LoVo (cell line): ENCODE data around the gene TBX15.

Experiments used
- DNase-seq: peaks from one replicate; pipeline ENCODE4 v3.0.0-alpha.2; 2016; ENCODE audit warnings: low spot score

TBX15 gene

GRCh38 chr1:118890851-118891384 is 97.2 kb downstream of the TBX15 start:
- no peak for DNase-seq

- DNase-seq: no peak
These were observed 103.2 kb downstream of the TBX15 start for GRCh38 chr1:118884946-118885345.

- DNase-seq: no peak
These were observed 106.4 kb downstream of the TBX15 start for GRCh38 chr1:118881751-118882150.

GRCh38 chr1:118878661-118879060 is 109.5 kb downstream of the TBX15 start:
- no peak for DNase-seq

- no peak for DNase-seq
These were observed 110.3 kb downstream of the TBX15 start for GRCh38 chr1:118877668-118878396.

- DNase-seq: no peak
These were observed 116.5 kb downstream of the TBX15 start for GRCh38 chr1:118871582-118872171.

GRCh38 chr1:118868387-118868786 is 119.8 kb downstream of the TBX15 start:
- DNase-seq: no peak

GRCh38 chr1:118866330-118866729 is 121.8 kb downstream of the TBX15 start:
- DNase-seq: no peak

- no peak for DNase-seq
These were observed 124.5 kb downstream of the TBX15 start for GRCh38 chr1:118863688-118864087.

GRCh38 chr1:118862755-118863154 is 125.4 kb downstream of the TBX15 start:
- DNase-seq: no peak

GRCh38 chr1:118861216-118861615 is 126.9 kb downstream of the TBX15 start:
- DNase-seq: no peak

- DNase-seq: no peak
These were observed 128.1 kb downstream of the TBX15 start for GRCh38 chr1:118859999-118860398.

- no peak for DNase-seq
These were observed 141.7 kb downstream of the TBX15 start for GRCh38 chr1:118846443-118846842.

- no peak for DNase-seq
These were observed 145.5 kb downstream of the TBX15 start for GRCh38 chr1:118842452-118843201.

- DNase-seq: no peak
These were observed 146.6 kb downstream of the TBX15 start for GRCh38 chr1:118841521-118841920.
